PC-3 (cell line): Measurements from ENCODE around the gene OSBPL2.

Experiments
- EZH2 ChIP-seq: fragments of 300-600 bp; sonication (generic); IDR thresholded peaks from one replicate; pipeline ENCODE4 v1.6.1; 2017; ENCODE audit warnings: antibody characterized with exemption, mild to moderate bottlenecking, low read length; ENCODE audit not compliant: unreplicated experiment
- EZH2phosphoT487 ChIP-seq: fragments of 300-600 bp; sonication (generic); IDR thresholded peaks from 2 replicates; pipeline ENCODE4 v1.6.1; 2018; ENCODE audit warnings: mild to moderate bottlenecking, antibody characterized with exemption, low read length, borderline replicate concordance
- TF ChIP-seq, protein P1 (sequence below): fragments of 300-600 bp; sonication (generic); conservative IDR thresholded peaks from 2 replicates; pipeline ENCODE4 v1.5.1; 2017; ENCODE audit warnings: antibody characterized with exemption, low read depth, mild to moderate bottlenecking, low read length

DNA sequence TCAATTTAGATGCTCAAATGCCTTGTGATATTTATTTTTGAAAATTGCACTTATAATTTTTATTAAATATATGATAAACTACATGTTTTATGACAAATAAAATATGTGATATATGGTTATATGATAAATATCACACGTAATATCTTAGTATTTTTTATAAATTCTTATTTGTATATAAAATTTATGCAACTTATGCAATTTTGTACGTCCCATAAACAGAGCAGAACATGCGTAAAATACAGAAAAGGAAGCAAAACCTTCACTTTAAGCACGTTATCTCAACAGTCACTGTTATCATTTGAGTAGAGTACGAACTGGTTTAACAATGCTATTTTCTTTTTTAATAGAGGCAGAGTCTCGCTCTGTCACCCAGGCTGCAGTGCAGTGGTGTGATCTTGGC is 48.8 kb downstream of the OSBPL2 start:
- TF ChIP-seq, protein P1, sequence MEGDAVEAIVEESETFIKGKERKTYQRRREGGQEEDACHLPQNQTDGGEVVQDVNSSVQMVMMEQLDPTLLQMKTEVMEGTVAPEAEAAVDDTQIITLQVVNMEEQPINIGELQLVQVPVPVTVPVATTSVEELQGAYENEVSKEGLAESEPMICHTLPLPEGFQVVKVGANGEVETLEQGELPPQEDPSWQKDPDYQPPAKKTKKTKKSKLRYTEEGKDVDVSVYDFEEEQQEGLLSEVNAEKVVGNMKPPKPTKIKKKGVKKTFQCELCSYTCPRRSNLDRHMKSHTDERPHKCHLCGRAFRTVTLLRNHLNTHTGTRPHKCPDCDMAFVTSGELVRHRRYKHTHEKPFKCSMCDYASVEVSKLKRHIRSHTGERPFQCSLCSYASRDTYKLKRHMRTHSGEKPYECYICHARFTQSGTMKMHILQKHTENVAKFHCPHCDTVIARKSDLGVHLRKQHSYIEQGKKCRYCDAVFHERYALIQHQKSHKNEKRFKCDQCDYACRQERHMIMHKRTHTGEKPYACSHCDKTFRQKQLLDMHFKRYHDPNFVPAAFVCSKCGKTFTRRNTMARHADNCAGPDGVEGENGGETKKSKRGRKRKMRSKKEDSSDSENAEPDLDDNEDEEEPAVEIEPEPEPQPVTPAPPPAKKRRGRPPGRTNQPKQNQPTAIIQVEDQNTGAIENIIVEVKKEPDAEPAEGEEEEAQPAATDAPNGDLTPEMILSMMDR, result no peak
- TF ChIP-seq EZH2phosphoT487 (no peak), EZH2 (no peak)
